ENCODE data around the gene STK32B.

GRCh38 chr4:5030927-5031326 lies 20.4 kb upstream of the STK32B start:
- TF ChIP-seq, protein P1, sequence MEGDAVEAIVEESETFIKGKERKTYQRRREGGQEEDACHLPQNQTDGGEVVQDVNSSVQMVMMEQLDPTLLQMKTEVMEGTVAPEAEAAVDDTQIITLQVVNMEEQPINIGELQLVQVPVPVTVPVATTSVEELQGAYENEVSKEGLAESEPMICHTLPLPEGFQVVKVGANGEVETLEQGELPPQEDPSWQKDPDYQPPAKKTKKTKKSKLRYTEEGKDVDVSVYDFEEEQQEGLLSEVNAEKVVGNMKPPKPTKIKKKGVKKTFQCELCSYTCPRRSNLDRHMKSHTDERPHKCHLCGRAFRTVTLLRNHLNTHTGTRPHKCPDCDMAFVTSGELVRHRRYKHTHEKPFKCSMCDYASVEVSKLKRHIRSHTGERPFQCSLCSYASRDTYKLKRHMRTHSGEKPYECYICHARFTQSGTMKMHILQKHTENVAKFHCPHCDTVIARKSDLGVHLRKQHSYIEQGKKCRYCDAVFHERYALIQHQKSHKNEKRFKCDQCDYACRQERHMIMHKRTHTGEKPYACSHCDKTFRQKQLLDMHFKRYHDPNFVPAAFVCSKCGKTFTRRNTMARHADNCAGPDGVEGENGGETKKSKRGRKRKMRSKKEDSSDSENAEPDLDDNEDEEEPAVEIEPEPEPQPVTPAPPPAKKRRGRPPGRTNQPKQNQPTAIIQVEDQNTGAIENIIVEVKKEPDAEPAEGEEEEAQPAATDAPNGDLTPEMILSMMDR (conservative IDR thresholded peaks at IDR 0.05; ENCODE audit: low read length): no peak
- TF ChIP-seq EZH2phosphoT487 (IDR thresholded peaks at IDR 0.05; ENCODE audit: borderline replicate concordance, low read depth, low read length): no peak
